ENCODE results near the gene STRA6.

STRA6 gene

DNA sequence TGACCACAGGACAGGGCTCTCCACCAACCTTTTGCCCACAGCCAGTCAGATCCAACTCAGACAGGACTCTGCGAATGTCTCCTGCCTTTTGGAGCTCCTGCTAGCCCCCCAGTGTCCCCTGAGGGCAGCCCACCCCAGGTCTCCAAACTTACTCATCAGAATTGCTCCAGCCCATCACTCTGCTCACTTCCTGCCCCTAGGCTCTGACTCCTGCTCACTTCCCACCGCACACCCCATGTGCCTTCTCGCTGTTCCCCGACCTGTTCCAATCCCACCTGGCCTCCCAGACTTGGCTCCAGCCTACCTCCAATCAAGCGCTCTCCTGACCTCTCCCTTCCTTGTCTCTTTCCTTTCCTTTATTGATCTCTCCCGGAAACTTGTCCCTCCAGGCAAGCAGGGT is 5.9 kb upstream of the STRA6 start:
- Histone ChIP-seq H3K27me3 (ENCODE audit: insufficient read depth, low read length) (no peaks in the 10 kb centered on the region), H3K4me3 (ENCODE audit: low read length) (no peak overlapping the region), H3K4me1 (ENCODE audit: insufficient read depth, low read length) (peaks cover 38% of the 10 kb centered on the region), H3K9me3 (ENCODE audit: low read length) (no peaks in the 10 kb centered on the region), H3K36me3 (ENCODE audit: insufficient read depth, low read length) (no peaks in the 10 kb centered on the region), H2AFZ (ENCODE audit: low read depth, low read length) (no peak overlapping the region)

DNA sequence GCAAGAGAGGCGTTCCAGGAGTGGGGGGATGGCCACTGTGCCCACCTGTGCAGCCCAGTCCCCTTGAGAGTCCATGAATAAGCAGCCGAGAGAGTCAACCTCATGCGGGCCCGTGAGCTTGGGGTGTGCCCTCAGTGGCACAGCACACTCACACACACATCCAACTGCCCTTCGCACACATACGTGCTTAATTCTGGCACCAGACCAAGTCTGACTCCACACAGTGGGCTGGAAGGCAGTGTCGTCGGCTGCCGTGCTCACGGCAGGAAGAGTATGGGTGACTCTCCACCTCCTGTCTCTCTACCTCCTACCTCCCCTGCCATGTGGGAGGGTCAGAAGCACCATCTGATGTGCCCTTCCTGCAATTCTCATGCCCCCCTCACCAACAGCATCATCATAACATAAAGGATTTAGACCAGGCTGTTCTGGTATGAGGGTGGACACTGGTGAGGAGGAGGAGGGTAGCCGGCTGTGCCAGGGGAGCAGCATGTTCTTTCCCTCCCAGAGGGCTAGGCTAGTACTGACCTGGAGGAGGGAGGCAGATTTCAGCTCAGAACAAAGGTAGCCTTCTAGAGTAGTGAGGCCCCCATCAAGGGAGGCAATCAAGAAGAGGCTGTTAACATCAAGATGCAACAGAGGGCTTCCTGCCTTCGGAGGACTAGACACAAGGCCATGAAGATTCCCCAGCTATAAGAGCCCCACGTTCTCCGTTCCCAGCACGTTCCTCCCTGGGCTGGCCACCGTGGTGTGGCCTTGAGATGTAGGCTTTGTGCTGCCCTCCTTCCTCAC is 5.3 kb upstream of the STRA6 start:
- Histone ChIP-seq H3K4me3 (ENCODE audit: low read length) (no peak overlapping the region), H3K36me3 (ENCODE audit: insufficient read depth, low read length) (no peaks in the 10 kb centered on the region), H2AFZ (ENCODE audit: low read depth, low read length) (no peak overlapping the region), H3K9me3 (ENCODE audit: low read length) (no peaks in the 10 kb centered on the region), H3K4me1 (ENCODE audit: insufficient read depth, low read length) (peaks cover 39% of the 10 kb centered on the region), H3K27me3 (ENCODE audit: insufficient read depth, low read length) (no peaks in the 10 kb centered on the region)

DNA sequence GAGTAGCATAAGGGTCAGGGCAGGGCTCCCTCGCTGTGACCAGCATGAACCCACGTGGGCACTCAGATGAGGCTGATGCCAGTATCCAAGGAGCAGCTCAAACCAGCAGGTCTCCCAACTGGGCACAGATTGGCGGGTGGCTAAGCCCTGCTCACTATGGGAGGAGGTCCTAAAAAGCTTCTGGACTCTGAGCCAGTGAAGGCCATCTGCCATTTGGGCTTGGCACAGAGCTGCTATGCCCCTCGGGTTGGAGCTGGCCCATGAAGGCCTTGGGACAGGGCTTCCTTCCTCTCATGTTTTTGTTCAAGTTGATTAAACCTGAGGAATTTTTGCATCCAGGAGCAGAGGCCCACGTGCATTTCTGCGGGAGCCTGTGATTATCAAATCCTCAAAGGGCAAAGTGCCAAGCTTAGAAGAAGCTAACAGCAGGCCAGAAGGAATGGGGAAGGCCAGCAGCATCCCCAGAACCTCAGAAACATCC is 4.3 kb upstream of the STRA6 start:
- no peak overlapping the region for H2AFZ ChIP-seq (ENCODE audit: low read depth, low read length)
- H3K27me3 ChIP-seq (ENCODE audit: insufficient read depth, low read length), result no peaks in the 10 kb centered on the region
- H3K9me3 ChIP-seq (ENCODE audit: low read length), result no peaks in the 10 kb centered on the region
- H3K4me3 ChIP-seq (ENCODE audit: low read length), result no peak overlapping the region
- no peaks in the 10 kb centered on the region for H3K36me3 ChIP-seq (ENCODE audit: insufficient read depth, low read length)
- H3K4me1 ChIP-seq (ENCODE audit: insufficient read depth, low read length), result peaks cover 42% of the 10 kb centered on the region

DNA sequence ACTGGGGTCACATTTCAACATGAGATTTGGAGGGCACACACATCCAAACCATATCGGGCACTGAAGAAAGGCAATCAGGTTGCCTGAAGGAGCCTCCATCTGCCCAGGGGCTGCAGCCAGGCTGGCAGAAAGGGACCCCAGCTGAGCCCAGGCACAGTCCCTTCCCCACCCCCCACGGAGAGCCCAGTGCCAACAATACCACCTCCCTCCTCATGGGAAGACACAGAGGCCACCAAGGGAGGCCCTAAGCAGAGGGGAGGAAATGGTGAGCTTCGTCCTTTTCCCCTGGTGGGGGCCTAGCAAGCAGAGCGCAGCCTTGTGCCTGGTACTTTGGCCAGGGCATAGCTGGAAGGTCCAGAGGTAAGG is 3.0 kb upstream of the STRA6 start:
- Histone ChIP-seq H3K9me3 (ENCODE audit: low read length) (no peaks in the 10 kb centered on the region), H3K36me3 (ENCODE audit: insufficient read depth, low read length) (no peaks in the 10 kb centered on the region), H3K4me3 (ENCODE audit: low read length) (no peak overlapping the region), H3K4me1 (ENCODE audit: insufficient read depth, low read length) (peaks cover 53% of the 10 kb centered on the region), H2AFZ (ENCODE audit: low read depth, low read length) (no peak overlapping the region), H3K27me3 (ENCODE audit: insufficient read depth, low read length) (no peaks in the 10 kb centered on the region)

DNA sequence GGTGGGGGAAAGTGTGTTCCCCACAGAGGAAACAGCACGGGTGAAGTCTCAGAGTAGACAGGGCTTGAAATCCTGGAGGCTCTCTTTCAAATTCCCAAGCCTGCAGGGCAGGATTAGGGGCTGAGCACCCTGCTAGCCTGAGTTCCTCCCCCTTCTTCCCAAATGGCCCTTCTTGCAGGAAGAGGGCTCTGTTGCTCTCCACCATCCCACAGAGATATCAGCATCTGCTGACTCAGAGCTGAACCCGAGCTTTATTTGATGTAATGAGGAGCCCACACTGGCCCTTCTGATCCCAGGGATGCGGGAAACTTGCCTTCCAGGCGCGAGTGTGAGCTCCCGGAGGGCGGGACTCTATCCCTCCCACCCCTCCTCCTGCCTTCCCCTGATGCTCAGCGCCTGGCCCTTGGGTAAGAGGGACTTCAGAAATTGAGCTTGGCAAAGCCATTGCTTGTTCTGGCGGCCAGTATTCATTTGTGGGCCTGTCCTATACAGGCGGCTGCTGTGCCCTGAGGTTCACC is 1.4 kb upstream of the STRA6 start:
- Histone ChIP-seq H3K9me3 (ENCODE audit: low read length) (no peaks in the 10 kb centered on the region), H2AFZ (ENCODE audit: low read depth, low read length) (no peak overlapping the region), H3K4me1 (ENCODE audit: insufficient read depth, low read length) (peaks cover 46% of the 10 kb centered on the region), H3K36me3 (ENCODE audit: insufficient read depth, low read length) (no peaks in the 10 kb centered on the region), H3K4me3 (ENCODE audit: low read length) (no peak overlapping the region), H3K27me3 (ENCODE audit: insufficient read depth, low read length) (no peaks in the 10 kb centered on the region)

DNA sequence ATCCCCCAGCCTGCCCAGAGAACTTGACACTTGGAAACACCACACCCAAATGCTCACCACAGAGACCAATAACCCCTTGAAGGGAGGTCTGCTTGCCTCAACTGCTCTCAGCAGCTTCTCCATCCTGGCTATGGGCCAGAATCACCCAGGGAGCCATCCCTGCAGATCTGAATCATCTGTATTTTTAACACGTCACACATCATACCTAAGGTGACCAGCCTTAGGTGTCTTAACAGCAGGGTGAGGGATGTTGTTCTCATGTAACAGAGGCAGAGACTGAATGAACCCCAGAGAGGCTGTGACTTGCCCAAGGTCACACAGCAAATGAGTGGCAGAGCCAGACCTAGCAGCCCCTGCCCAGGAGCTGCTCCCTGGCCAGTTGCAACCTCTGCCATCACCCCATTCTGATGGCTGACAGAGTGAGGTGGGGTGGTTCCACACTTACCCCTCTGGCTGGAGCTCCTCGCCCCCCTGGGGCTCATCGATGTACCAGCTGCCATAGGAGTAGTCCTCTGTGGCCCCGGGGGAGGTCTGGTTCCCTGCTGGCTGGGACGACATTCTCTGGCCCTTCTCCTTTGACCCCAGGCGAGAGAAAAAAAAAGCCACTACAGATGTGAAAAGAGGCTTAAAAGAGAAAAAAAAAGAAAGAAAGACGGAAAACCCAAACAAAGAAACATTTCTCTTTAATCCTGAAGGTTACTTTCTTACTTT is 722 bp downstream of the STRA6 start:
- H3K27me3 ChIP-seq (ENCODE audit: insufficient read depth, low read length), result no peaks in the 10 kb centered on the region
- H2AFZ ChIP-seq (ENCODE audit: low read depth, low read length), result peak overlapping the region; percentile 49
- H3K36me3 ChIP-seq (ENCODE audit: insufficient read depth, low read length), result no peaks in the 10 kb centered on the region
- H3K4me1 ChIP-seq (ENCODE audit: insufficient read depth, low read length), result peaks cover 38% of the 10 kb centered on the region
- no peaks in the 10 kb centered on the region for H3K9me3 ChIP-seq (ENCODE audit: low read length)
- H3K4me3 ChIP-seq (ENCODE audit: low read length), result peak overlapping the region; percentile 38

DNA sequence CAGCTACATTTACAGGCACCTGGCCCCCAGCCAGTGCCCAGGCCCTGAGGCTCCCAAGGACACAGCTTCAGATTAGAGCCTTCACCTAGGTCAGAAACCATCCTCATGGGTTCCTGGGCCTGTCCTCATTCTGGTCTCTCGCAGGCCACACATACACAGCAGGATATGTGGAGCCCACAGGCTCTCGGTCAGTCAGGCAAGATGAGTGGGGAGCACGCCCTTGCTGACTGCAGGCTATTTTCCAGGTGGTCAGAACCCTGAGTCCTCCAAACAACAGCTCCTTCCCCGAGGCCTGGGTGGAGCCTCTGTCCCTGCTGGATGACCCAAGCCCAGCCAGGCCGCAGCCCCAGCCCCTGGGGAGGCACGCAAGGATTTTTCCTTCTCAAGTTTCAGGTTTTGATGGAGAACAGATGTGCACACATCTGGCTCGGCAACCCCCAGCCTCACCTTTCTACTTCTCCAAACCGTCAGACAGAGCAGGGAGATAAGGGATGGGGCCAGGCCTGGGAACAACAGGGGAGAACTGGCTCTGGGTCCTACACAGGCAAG is 1.6 kb downstream of the STRA6 start:
- H3K4me3 ChIP-seq (ENCODE audit: low read length), result no peak overlapping the region
- no peaks in the 10 kb centered on the region for H3K36me3 ChIP-seq (ENCODE audit: insufficient read depth, low read length)

DNA sequence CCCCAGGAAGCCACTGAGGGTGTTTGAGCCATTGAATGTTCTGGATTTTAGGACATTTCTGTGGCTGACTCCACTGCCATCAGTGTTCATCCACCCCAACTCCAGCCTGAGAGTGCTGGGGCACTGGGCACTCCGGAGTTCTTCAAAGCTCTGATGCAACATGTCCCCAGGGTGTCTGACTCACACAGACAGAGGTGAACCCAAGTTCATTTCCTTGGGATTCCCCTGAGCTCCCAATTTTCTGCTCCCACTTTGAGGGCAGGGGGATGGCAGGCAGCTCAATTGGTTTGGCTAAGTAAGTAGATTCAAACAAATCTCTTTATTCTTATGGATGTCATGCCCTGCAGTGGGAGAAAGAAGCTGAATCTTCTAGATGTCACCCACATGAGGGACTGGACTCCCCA is 2.2 kb downstream of the STRA6 start:
- Histone ChIP-seq H3K4me1 (ENCODE audit: insufficient read depth, low read length) (peaks cover 38% of the 10 kb centered on the region), H3K36me3 (ENCODE audit: insufficient read depth, low read length) (no peaks in the 10 kb centered on the region), H2AFZ (ENCODE audit: low read depth, low read length) (no peak overlapping the region), H3K4me3 (ENCODE audit: low read length) (no peak overlapping the region), H3K9me3 (ENCODE audit: low read length) (no peaks in the 10 kb centered on the region), H3K27me3 (ENCODE audit: insufficient read depth, low read length) (no peaks in the 10 kb centered on the region)

More for the DNA sequence above, 1.6 kb downstream of the STRA6 start:
- H2AFZ ChIP-seq (ENCODE audit: low read depth, low read length), result no peak overlapping the region
- H3K9me3 ChIP-seq (ENCODE audit: low read length), result no peaks in the 10 kb centered on the region
- H3K27me3 ChIP-seq (ENCODE audit: insufficient read depth, low read length), result no peaks in the 10 kb centered on the region
- peaks cover 38% of the 10 kb centered on the region for H3K4me1 ChIP-seq (ENCODE audit: insufficient read depth, low read length)

DNA sequence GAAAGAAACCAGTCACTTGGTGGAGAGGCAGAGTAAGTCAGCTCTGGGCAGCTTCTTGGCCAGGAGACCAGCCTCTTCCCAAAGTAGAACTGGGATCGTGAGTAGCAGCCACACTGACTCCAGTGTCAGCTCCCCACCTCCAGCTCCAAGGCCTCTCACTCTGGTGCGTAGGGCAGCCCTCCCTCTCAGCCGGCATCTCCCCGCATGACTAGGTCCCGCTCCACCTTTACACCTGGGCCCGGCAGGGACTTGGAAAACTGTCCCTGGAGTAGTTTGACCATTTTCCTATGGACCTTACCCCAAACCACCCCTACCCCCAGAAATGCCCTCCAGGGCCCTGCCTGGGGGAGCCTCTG is 3.3 kb downstream of the STRA6 start:
- Histone ChIP-seq H3K36me3 (ENCODE audit: insufficient read depth, low read length) (no peaks in the 10 kb centered on the region), H2AFZ (ENCODE audit: low read depth, low read length) (no peak overlapping the region), H3K27me3 (ENCODE audit: insufficient read depth, low read length) (no peaks in the 10 kb centered on the region), H3K4me3 (ENCODE audit: low read length) (no peak overlapping the region), H3K4me1 (ENCODE audit: insufficient read depth, low read length) (peaks cover 36% of the 10 kb centered on the region), H3K9me3 (ENCODE audit: low read length) (no peaks in the 10 kb centered on the region)

DNA sequence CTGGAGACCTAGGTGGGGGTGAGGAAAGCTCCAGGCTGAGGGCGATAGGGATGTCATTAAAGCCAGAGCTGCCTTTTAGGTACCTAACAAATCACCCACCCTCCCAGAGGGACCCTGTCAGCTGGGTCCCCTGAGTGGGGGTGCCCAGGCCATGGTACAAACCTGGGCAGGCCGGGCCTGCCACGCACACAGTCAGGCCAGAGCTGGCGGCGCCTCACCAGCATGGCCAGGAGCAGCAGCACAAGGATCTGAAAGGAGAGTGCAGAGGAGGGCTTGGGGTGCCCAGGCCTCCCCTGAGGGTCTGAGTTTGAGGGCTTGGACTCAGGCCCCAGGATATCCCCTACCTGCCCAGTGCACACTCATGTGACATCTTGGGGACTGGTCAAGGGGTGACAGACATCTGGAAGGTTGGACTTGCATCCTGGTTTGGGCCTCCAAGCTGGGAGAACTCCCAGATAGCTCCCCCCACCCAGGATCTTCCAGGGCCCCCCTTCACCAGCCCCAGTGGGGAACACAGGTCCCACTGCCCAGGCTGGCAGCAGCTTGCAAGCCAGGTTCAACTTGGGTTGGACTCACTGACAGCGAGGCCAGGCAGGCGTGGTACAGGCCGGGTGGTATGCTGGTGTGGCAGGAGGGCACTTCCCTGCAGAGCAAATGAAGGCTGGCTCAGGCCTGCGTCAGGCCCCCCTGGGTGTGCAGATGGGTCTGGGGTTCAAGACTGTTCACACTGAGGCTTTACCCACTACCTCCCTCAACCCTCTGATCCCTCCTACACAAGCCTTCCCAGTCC is 5.2 kb downstream of the STRA6 start:
- no peaks in the 10 kb centered on the region for H3K9me3 ChIP-seq (ENCODE audit: low read length)
- H3K36me3 ChIP-seq (ENCODE audit: insufficient read depth, low read length), result no peaks in the 10 kb centered on the region
- no peak overlapping the region for H2AFZ ChIP-seq (ENCODE audit: low read depth, low read length)
- no peak overlapping the region for H3K4me3 ChIP-seq (ENCODE audit: low read length)
- H3K27me3 ChIP-seq (ENCODE audit: insufficient read depth, low read length), result no peaks in the 10 kb centered on the region
- peaks cover 19% of the 10 kb centered on the region for H3K4me1 ChIP-seq (ENCODE audit: insufficient read depth, low read length)

DNA sequence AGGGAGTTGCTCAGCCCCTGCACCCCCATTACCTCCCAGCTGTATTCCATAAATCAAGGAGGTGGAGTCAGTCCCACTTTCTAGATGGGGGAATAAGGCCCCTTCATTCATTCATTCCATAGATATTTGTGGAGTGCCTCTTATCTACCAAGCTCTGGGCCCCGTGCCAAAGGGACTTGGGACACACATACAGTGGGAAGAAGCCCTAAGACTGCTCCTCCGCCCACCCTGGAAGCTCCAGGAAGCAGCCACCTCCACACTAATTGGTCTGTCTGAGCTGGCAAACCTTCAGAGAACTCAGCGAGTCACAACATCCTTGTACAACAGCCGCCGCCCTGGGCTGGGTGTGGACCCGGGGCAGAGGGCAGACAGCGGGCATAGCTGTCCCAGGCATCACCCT is 6.4 kb downstream of the STRA6 start:
- no peaks in the 10 kb centered on the region for H3K9me3 ChIP-seq (ENCODE audit: low read length)
- no peak overlapping the region for H3K4me3 ChIP-seq (ENCODE audit: low read length)
- H3K4me1 ChIP-seq (ENCODE audit: insufficient read depth, low read length), result peaks cover 16% of the 10 kb centered on the region
- H3K36me3 ChIP-seq (ENCODE audit: insufficient read depth, low read length), result no peaks in the 10 kb centered on the region
- H2AFZ ChIP-seq (ENCODE audit: low read depth, low read length), result no peak overlapping the region
- no peaks in the 10 kb centered on the region for H3K27me3 ChIP-seq (ENCODE audit: insufficient read depth, low read length)

DNA sequence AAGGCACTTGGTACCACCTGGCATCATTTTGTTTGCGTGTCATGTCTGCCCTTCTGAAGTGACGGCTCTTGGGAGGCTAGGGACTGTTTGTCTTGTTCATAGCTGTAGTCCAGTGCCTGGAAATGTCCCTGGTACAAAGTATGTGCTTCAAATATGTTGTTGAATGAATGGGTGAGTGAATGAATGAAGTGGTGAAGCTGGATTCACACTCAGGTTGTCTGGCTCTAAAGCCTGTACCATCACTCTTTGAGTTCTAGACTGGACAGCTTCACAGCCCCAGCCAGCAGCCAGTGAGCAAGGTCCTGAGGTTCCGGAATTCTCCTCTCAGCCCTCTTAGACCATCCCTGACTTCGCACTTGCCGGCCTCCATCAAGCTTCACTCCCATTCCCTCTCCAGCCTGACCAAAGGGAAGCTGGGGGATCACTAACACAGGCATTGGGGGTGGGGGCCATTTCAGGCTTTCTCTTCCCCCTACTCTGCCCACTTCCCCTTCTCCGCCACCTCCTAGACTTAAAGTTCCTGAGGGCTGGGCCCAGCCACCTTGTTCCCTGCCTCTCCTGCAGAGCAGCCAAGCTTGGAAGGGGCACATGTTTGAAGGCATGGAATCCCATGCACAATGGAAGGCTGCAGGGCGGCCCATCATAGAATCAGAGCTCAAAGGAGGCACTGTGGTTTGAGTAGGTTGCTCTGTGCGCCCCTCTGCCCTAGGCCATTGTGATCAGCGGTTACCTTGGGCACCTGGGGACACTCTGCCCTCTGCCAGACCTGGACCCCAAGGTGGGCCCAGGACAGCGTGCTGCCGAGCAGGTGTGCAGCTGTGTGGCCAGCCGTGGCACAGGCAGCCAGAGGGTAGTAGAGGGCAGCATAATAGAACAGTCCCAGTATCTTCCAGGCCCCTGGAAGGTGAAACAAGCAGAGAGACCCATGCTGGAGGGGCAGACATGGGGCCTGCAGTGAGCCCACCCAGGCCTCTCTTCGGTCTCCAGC is 7.7 kb downstream of the STRA6 start:
- no peak overlapping the region for H2AFZ ChIP-seq (ENCODE audit: low read depth, low read length)
- no peaks in the 10 kb centered on the region for H3K27me3 ChIP-seq (ENCODE audit: insufficient read depth, low read length)
- no peaks in the 10 kb centered on the region for H3K9me3 ChIP-seq (ENCODE audit: low read length)
- no peaks in the 10 kb centered on the region for H3K36me3 ChIP-seq (ENCODE audit: insufficient read depth, low read length)
- no peak overlapping the region for H3K4me3 ChIP-seq (ENCODE audit: low read length)
- H3K4me1 ChIP-seq (ENCODE audit: insufficient read depth, low read length), result peaks cover 10% of the 10 kb centered on the region
